Heart left ventricle (tissue), 13 donors: ENCODE measurements around the gene APOLD1.

Experiments
- CTCF ChIP-seq, 12 donors: fragments of 200-600 bp; sonication (generic) in 4 of 12; IDR thresholded peaks; one replicate each; pipeline versions ENCODE4 v1.5.0 to v1.8.0; 2018 to 2022; ENCODE audit warnings: antibody characterized with exemption in 12 of 12, mild to moderate bottlenecking in 5 of 12
- POLR2A ChIP-seq, 2 donors: fragments of 450-650 bp; IDR thresholded peaks; one replicate each; pipeline ENCODE4 v1.6.1; 2017; ENCODE audit warnings: antibody characterized with exemption in 2 of 2, mild to moderate bottlenecking in 2 of 2, moderate library complexity in 2 of 2
- donor health status: ischemic (EF 13 %, LVEDD 7.1; RV severe dilation, severe dysfunction).
- donor health status: DM: no; HTN: yes; CAD: no.
- donor health status: DM: no; HTN: no; CAD: no.
- donor health status: ischemic (EF 25% LVEDD 6.9; RV normal size, moderate dysfunction).
- donor health status: ischemic (EF 25% LVEDD 5.7; RV mildly dilated, moderate dysfunction).
- donor health status: ischemic (EF 35%, LVEDD 5.7; RV mildly dilated, moderate dysfunction).
- donor health status: nonischemic (EF 11% LVEDD 7.7; RV severe dilation, severe dysfunction).
- donor health status: DM: yes; HTN: yes; CAD: no.
- donor health status: PGD.
- donor health status: ischemic (EF 29% LVEDD 5.4; RV normal size, mild dysfunction).
- donor health status: nonischemic (EF 23%, LVEDD 6.1; RV moderate dilation, normal function).

- TF ChIP-seq POLR2A (IDR thresholded peaks at IDR 0.05) (no peak), CTCF (IDR thresholded peaks at IDR 0.05) (no peak)
Observed at GRCh38 chr12:12806784-12807516, 21.5 kb downstream of the APOLD1 start.
